ENCODE measurements around the gene NDFIP2. TPM values are rescaled to one million over a fixed set of nuclear protein-coding genes. Genes with fewer than 3 reads are reported as not detected.

The NDFIP2 gene
- total and polyA plus RNA-seq, 10 donors = 2.1 to 27.3 (median 14.0) TPM

GRCh38 chr13:79435561-79435990 lies 45.4 kb upstream of the NDFIP2 start:
- intact Hi-C loops (cut with DNase I; ENCODE audit: low total_unique reads) = no loop called here
- TF ChIP-seq POLR2AphosphoS5 (IDR thresholded peaks at IDR 0.05) (no peak), CTCF (IDR thresholded peaks at IDR 0.05 in 8 of 11, conservative IDR thresholded peaks at IDR 0.05 in 3 of 11) (no peak), POLR2A (IDR thresholded peaks at IDR 0.05) (no peak)
- H3K4me3 ChIP-seq = no peak overlapping the region
- DNase-seq = no peak
- WGBS, 5 donors = 91 to 92% (median 92%) methylated on average over 1 of the region's 1 CpG
- H3K27ac ChIP-seq = no peak overlapping the region
- H3K4me1 ChIP-seq = no peaks in the 10 kb centered on the region
- no peaks in the 10 kb centered on the region for H3K9me3 ChIP-seq
- H3K36me3 ChIP-seq = no peaks in the 10 kb centered on the region
- H3K27me3 ChIP-seq (replicated peaks in 1 of 7) = no peaks in the 10 kb centered on the region

GRCh38 chr13:79439275-79439674 lies 41.7 kb upstream of the NDFIP2 start:
- H3K27ac ChIP-seq = no peak overlapping the region
- intact Hi-C loops (cut with DNase I; ENCODE audit: low total_unique reads) = no loop called here
- 81 to 98% (median 89%) methylated on average over 1 of the region's 1 CpG for WGBS, 5 donors
- H3K36me3 ChIP-seq = no peaks in the 10 kb centered on the region
- no peaks in the 10 kb centered on the region for H3K4me1 ChIP-seq
- DNase-seq = no peak
- H3K4me3 ChIP-seq = no peak overlapping the region
- no peaks in the 10 kb centered on the region for H3K9me3 ChIP-seq
- H3K27me3 ChIP-seq (replicated peaks in 1 of 7) = no peaks in the 10 kb centered on the region
- TF ChIP-seq CTCF (IDR thresholded peaks at IDR 0.05 in 8 of 11, conservative IDR thresholded peaks at IDR 0.05 in 3 of 11) (no peak), POLR2AphosphoS5 (IDR thresholded peaks at IDR 0.05) (no peak), POLR2A (IDR thresholded peaks at IDR 0.05) (no peak)

DNA sequence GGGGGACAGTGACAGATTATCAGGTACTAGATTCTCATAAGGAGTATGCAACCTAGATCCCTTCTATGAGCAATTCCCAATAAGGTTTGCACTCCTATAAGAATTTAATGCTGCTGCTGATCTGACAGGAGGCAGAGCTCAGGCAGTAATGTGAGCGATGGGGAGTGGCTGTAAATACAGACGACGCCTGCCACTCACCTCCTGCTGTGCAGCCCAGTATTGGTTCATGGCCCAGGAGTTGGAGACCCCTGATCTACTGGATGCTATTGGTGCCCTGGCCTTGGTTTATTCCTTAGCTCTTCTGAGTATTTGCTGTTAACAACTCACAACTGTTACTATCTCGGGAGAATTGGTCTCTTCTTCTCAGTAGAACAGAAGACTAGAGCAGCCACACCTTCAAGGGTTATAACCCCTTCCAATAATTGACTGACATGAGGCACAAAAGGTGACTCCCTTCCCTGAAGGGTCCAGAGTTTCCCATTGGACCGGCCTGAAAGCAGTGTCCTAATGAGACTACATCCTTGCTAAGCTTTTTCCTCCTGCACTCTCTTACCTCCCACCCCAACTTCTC lies 39.9 kb upstream of the NDFIP2 start:
- WGBS, 5 donors = 90 to 100% (median 92%) methylated on average over 5 of the region's 5 CpGs

GRCh38 chr13:79442221-79442620 lies 38.7 kb upstream of the NDFIP2 start:
- WGBS, 5 donors = 58 to 76% (median 61%) methylated on average over 1 of the region's 1 CpG
- no peak for DNase-seq
- Histone ChIP-seq H3K27me3 (replicated peaks in 1 of 7) (no peaks in the 10 kb centered on the region), H3K4me3 (no peak overlapping the region), H3K36me3 (no peaks in the 10 kb centered on the region), H3K4me1 (no peaks in the 10 kb centered on the region), H3K9me3 (no peaks in the 10 kb centered on the region), H3K27ac (no peak overlapping the region)
- no peak for TF ChIP-seq POLR2A (IDR thresholded peaks at IDR 0.05)
- no peak for TF ChIP-seq POLR2AphosphoS5 (IDR thresholded peaks at IDR 0.05)
- TF ChIP-seq CTCF (IDR thresholded peaks at IDR 0.05 in 8 of 11, conservative IDR thresholded peaks at IDR 0.05 in 3 of 11) = no peak
- intact Hi-C loops (cut with DNase I; ENCODE audit: low total_unique reads) = no loop called here

More for the DNA sequence above, 39.9 kb upstream of the NDFIP2 start:
- no peak for TF ChIP-seq POLR2AphosphoS5 (IDR thresholded peaks at IDR 0.05)
- no peak for TF ChIP-seq CTCF (IDR thresholded peaks at IDR 0.05 in 8 of 11, conservative IDR thresholded peaks at IDR 0.05 in 3 of 11)
- no peak for TF ChIP-seq POLR2A (IDR thresholded peaks at IDR 0.05)
- intact Hi-C loops (cut with DNase I; ENCODE audit: low total_unique reads) = no loop called here
- Histone ChIP-seq H3K36me3 (no peaks in the 10 kb centered on the region), H3K27ac (no peak overlapping the region), H3K4me3 (no peak overlapping the region), H3K9me3 (no peaks in the 10 kb centered on the region), H3K27me3 (replicated peaks in 1 of 7) (no peaks in the 10 kb centered on the region), H3K4me1 (no peaks in the 10 kb centered on the region)
- DNase-seq = no peak

All from spleen (tissue), 11 donors.